IMR-90 (cell line): ENCODE data around the gene RELCH. TPM values are rescaled to one million over a fixed set of nuclear protein-coding genes. Genes with fewer than 3 reads are reported as not detected.

Experiments
- ATAC-seq: fragments of 200-7000 bp; cut with Tn5 transposase; 2 replicates; pipeline ENCODE4 v1.9.1; 2020; ENCODE audit warnings: low read depth, mild to moderate bottlenecking, moderate library complexity
- BruUV-seq: library from RNA; stranded (reverse); fragments of 400-500 nt; replicated peaks from 2 replicates; lab custom pipeline; 2021; lab: Mats Ljungman, UMichigan
- CTCF ChIA-PET: fragments of 300-600 bp; formaldehyde crosslinking; extraction: SDS; loops from one replicate; lab custom pipeline; 2021; ENCODE audit warnings: antibody characterized with exemption; lab: Yijun Ruan, JAX
- POLR2A ChIA-PET: fragments of 300-600 bp; sonication (Branson Sonifier 250); formaldehyde crosslinking; loops from one replicate; lab custom pipeline; 2022; ENCODE audit warnings: antibody characterized with exemption; ENCODE audit not compliant: unreplicated experiment; lab: Charles Lee
- DNase-seq: peaks from one replicate; pipeline ENCODE4 v3.0.0; 2013
- H2AFZ ChIP-seq: replicated peaks from 2 replicates; pipeline ENCODE3; 2013; ENCODE audit warnings: low read length, mild to moderate bottlenecking; ENCODE audit not compliant: poor library complexity
- H2AK5ac ChIP-seq: 2 replicates; pipeline ENCODE4 v1.6.1; 2013; ENCODE audit warnings: low read depth, low read length, inconsistent platforms
- H2AK9ac ChIP-seq: replicated peaks from 2 replicates; pipeline ENCODE3; 2013; ENCODE audit warnings: mild to moderate bottlenecking, low read depth, low read length, moderate library complexity; ENCODE audit not compliant: poor library complexity
- H2BK120ac ChIP-seq: 2 replicates; pipeline ENCODE4 v1.6.1; 2013; ENCODE audit warnings: low read depth, low read length, inconsistent platforms
- H2BK15ac ChIP-seq: 3 replicates; pipeline ENCODE4 v1.6.1; 2013; ENCODE audit warnings: low read depth, low read length, inconsistent platforms
- H2BK20ac ChIP-seq: 2 replicates; pipeline ENCODE4 v1.6.1; 2013; ENCODE audit warnings: low read depth, mild to moderate bottlenecking, inconsistent platforms, low read length, moderate library complexity
- H2BK5ac ChIP-seq: 2 replicates; pipeline ENCODE4 v1.6.1; 2013; ENCODE audit warnings: mild to moderate bottlenecking, low read depth, low read length, inconsistent platforms; ENCODE audit not compliant: poor library complexity, severe bottlenecking
- H3K14ac ChIP-seq: replicated peaks from 2 replicates; pipeline ENCODE4 v1.6.1; 2013; ENCODE audit warnings: low read depth, low read length, inconsistent platforms
- H3K18ac ChIP-seq: 2 replicates; pipeline ENCODE4 v1.6.1; 2013; ENCODE audit warnings: low read depth, low read length, control low read depth
- H3K23ac ChIP-seq: 2 replicates; pipeline ENCODE4 v1.6.1; 2013; ENCODE audit warnings: low read depth, low read length, inconsistent platforms
- H3K27ac ChIP-seq: 2 replicates; pipeline ENCODE4 v1.5.1; 2013; ENCODE audit warnings: mild to moderate bottlenecking, control low read depth, low read length; ENCODE audit not compliant: insufficient read depth
- H3K27me3 ChIP-seq: 2 replicates; pipeline ENCODE4 v1.6.1; 2013; ENCODE audit warnings: low read length; ENCODE audit not compliant: control insufficient read depth, insufficient read depth
- H3K36me3 ChIP-seq: 2 replicates; pipeline ENCODE4 v1.6.1; 2013; ENCODE audit warnings: low read length, mixed read lengths; ENCODE audit not compliant: control insufficient read depth, insufficient read depth
- H3K4ac ChIP-seq: 2 replicates; pipeline ENCODE4 v1.6.1; 2013; ENCODE audit warnings: low read depth, low read length, inconsistent platforms
- H3K4me1 ChIP-seq: 2 replicates; pipeline ENCODE4 v1.6.1; 2013; ENCODE audit warnings: low read length, mixed read lengths; ENCODE audit not compliant: control insufficient read depth, insufficient read depth
- H3K4me2 ChIP-seq: 2 replicates; pipeline ENCODE4 v1.6.1; 2013; ENCODE audit warnings: low read depth, mild to moderate bottlenecking, control low read depth, low read length, moderate library complexity
- H3K4me3 ChIP-seq: 2 replicates; pipeline ENCODE4 v1.5.1; 2013; ENCODE audit warnings: low read depth, mild to moderate bottlenecking, control low read depth, low read length, moderate library complexity; ENCODE audit not compliant: insufficient read depth
- H3K56ac ChIP-seq: 2 replicates; pipeline ENCODE4 v1.6.1; 2013; ENCODE audit warnings: low read length, inconsistent platforms; ENCODE audit not compliant: insufficient read depth; ENCODE audit errors: extremely low read depth
- H3K79me1 ChIP-seq, 2 experiments: 2 replicates each; pipeline ENCODE4 v1.6.1; 2013; ENCODE audit warnings: low read length in 2 of 2, inconsistent platforms in 1 of 2, low read depth in 1 of 2
- H3K9ac ChIP-seq: 2 replicates; pipeline ENCODE4 v1.6.1; 2013; ENCODE audit warnings: low read depth, low read length, control low read depth
- H3K9me1 ChIP-seq: 2 replicates; pipeline ENCODE4 v1.6.1; 2013; ENCODE audit warnings: low read length, inconsistent platforms; ENCODE audit not compliant: insufficient read depth
- H3K9me3 ChIP-seq: 2 replicates; pipeline ENCODE4 v1.6.1; 2013; ENCODE audit warnings: low read length; ENCODE audit not compliant: control insufficient read depth, insufficient read depth
- H4K20me1 ChIP-seq: 2 replicates; pipeline ENCODE4 v1.6.1; 2013; ENCODE audit warnings: low read length, inconsistent platforms; ENCODE audit not compliant: insufficient read depth
- H4K5ac ChIP-seq: 2 replicates; pipeline ENCODE4 v1.6.1; 2013; ENCODE audit warnings: mild to moderate bottlenecking, low read depth, low read length, control low read depth
- H4K8ac ChIP-seq, 2 experiments: 2 replicates each; pipeline ENCODE4 v1.6.1; 2013; ENCODE audit warnings: low read depth in 2 of 2, low read length in 2 of 2, control low read depth in 1 of 2, inconsistent platforms in 1 of 2
- H4K91ac ChIP-seq: 2 replicates; pipeline ENCODE4 v1.6.1; 2013; ENCODE audit warnings: low read depth, low read length, inconsistent platforms; ENCODE audit not compliant: insufficient read depth
- BHLHE40 ChIP-seq: fragments of 150-350 bp; IDR thresholded peaks from 2 replicates; pipeline ENCODE4 v1.6.1; 2016; ENCODE audit warnings: mild to moderate bottlenecking, low read depth, low read length
- CEBPB ChIP-seq: IDR thresholded peaks from 2 replicates; pipeline ENCODE4 v1.6.1; 2012; ENCODE audit warnings: low read depth, low read length, improper control_type of control experiment
- MAFK ChIP-seq: IDR thresholded peaks from 2 replicates; pipeline ENCODE4 v1.6.1; 2012; ENCODE audit warnings: low read depth, low read length, improper control_type of control experiment
- MXI1 ChIP-seq: IDR thresholded peaks from 2 replicates; pipeline ENCODE4 v1.6.1; 2012; ENCODE audit warnings: low read depth, mild to moderate bottlenecking, low read length, moderate library complexity, borderline replicate concordance
- POLR2A ChIP-seq: IDR thresholded peaks from 2 replicates; pipeline ENCODE4 v1.6.1; 2012; ENCODE audit warnings: mild to moderate bottlenecking, low read depth, low read length
- RAD21 ChIP-seq: IDR thresholded peaks from 2 replicates; pipeline ENCODE4 v1.6.1; 2012; ENCODE audit warnings: low read length, improper control_type of control experiment
- RCOR1 ChIP-seq: IDR thresholded peaks from 2 replicates; pipeline ENCODE4 v1.6.1; 2012; ENCODE audit warnings: mild to moderate bottlenecking, low read length, improper control_type of control experiment; ENCODE audit not compliant: insufficient replicate concordance
- WGBS, 2 experiments: methylation state at CpG; one replicate each; pipeline versions ENCODE4 v1.1.5 to v1.1.7; 2013; ENCODE audit warnings: missing lambda C conversion rate in 2 of 2; ENCODE audit not compliant: insufficient read length in 1 of 2; ENCODE audit errors: extremely low coverage in 2 of 2; 5-methylcytosine and 5-hydroxymethylcytosine counted together
- dilution Hi-C: fragments of 300-500 bp; cut with HindIII; formaldehyde crosslinking; loops from one replicate; pipeline ENCODE4 v1.14.3; 2018; ENCODE audit warnings: low sequenced_read_pairs; ENCODE audit not compliant: unreplicated experiment
- in situ Hi-C: fragments of 300-500 bp; cut with MboI; formaldehyde crosslinking; loops from 3 replicates; pipeline ENCODE4 v1.14.3; 2019; ENCODE audit warnings: low sequenced_read_pairs, inconsistent platforms, mixed read lengths
- intact Hi-C: fragments of 100-400 bp; cut with micrococcal nuclease; formaldehyde crosslinking; loops from 2 replicates; pipeline ENCODE4 v1.10.0; 2022
- polyA plus RNA-seq, 3 experiments: library from polyadenylated mRNA; depleted of rRNA; stranded (reverse); fragments of >200 nt; gene quantifications; 2 replicates each; pipeline ENCODE4 v1.2.3, GENCODE V29; 2012; ENCODE audit warnings: low replicate concordance in 1 of 3
- total RNA-seq: library from RNA; depleted of rRNA; stranded (reverse); fragments of >200 nt; gene quantifications from 2 replicates; pipeline ENCODE4 v1.2.3, GENCODE V29; 2012

Gene RELCH
- total and polyA plus RNA-seq, 2 of the 4 experiments (the other 2 are of a cell fraction) = 14.4 to 52.5 TPM

GRCh38 chr18:62177271-62177670 is 9.8 kb upstream of the RELCH start:
- H3K4ac ChIP-seq = no peak overlapping the region
- no peak overlapping the region for H4K91ac ChIP-seq
- no peak overlapping the region for H3K4me2 ChIP-seq
- H2BK5ac ChIP-seq = no peak overlapping the region
- intact Hi-C loops = no loop called here
- no TSS peak for BruUV-seq
- H2AK5ac ChIP-seq = no peak overlapping the region
- no peak for DNase-seq
- CTCF ChIA-PET = interaction anchor here (0.6 kb wide), 1 partner anchor 587 kb away, joined by 3 read pairs; no protein-coding TSS in a partner anchor
- H2BK15ac ChIP-seq = no peak overlapping the region
- H3K27me3 ChIP-seq = no peaks in the 10 kb centered on the region
- peaks cover 3 to 5% of the 10 kb centered on the region in 2 experiments; a peak in 2 of 4 replicates for H3K79me1 ChIP-seq
- no peak overlapping the region for H2AK9ac ChIP-seq
- no peak overlapping the region for H4K8ac ChIP-seq
- peaks cover 2% of the 10 kb centered on the region; the same call in 1 of the 2 replicates for H3K4me1 ChIP-seq
- no peak overlapping the region for H3K9ac ChIP-seq
- no peaks in the 10 kb centered on the region; the same call in 1 of the 2 replicates for H4K20me1 ChIP-seq
- H3K56ac ChIP-seq = no peak overlapping the region
- no CpG with 5 or more reads among the region's 3 CpGs for WGBS, 2 experiments
- no peak overlapping the region for H3K18ac ChIP-seq
- no peaks in the 10 kb centered on the region for H3K9me3 ChIP-seq
- TF ChIP-seq RAD21 (no peak), POLR2A (no peak), CEBPB (no peak), MAFK (no peak), BHLHE40 (no peak), RCOR1 (no peak), MXI1 (no peak)
- H3K27ac ChIP-seq = no peak overlapping the region
- in situ Hi-C loops = loop anchor here (25.0 kb wide), 2 partner anchors 535 to 810 kb away; partner anchors contain the start of gene PHLPP1
- ATAC-seq = no peak
- H3K14ac ChIP-seq = no peak overlapping the region
- H2BK120ac ChIP-seq = no peak overlapping the region
- POLR2A ChIA-PET = no interaction called here
- H3K9me1 ChIP-seq = no peaks in the 10 kb centered on the region
- H2AFZ ChIP-seq = no peak overlapping the region
- no peak overlapping the region for H3K4me3 ChIP-seq
- H4K5ac ChIP-seq = no peak overlapping the region
- dilution Hi-C loops = no loop called here
- H3K23ac ChIP-seq = no peak overlapping the region
- H3K36me3 ChIP-seq = no peaks in the 10 kb centered on the region
- H2BK20ac ChIP-seq = no peak overlapping the region
